ENCODE measurements around the gene RPUSD3.

DNA sequence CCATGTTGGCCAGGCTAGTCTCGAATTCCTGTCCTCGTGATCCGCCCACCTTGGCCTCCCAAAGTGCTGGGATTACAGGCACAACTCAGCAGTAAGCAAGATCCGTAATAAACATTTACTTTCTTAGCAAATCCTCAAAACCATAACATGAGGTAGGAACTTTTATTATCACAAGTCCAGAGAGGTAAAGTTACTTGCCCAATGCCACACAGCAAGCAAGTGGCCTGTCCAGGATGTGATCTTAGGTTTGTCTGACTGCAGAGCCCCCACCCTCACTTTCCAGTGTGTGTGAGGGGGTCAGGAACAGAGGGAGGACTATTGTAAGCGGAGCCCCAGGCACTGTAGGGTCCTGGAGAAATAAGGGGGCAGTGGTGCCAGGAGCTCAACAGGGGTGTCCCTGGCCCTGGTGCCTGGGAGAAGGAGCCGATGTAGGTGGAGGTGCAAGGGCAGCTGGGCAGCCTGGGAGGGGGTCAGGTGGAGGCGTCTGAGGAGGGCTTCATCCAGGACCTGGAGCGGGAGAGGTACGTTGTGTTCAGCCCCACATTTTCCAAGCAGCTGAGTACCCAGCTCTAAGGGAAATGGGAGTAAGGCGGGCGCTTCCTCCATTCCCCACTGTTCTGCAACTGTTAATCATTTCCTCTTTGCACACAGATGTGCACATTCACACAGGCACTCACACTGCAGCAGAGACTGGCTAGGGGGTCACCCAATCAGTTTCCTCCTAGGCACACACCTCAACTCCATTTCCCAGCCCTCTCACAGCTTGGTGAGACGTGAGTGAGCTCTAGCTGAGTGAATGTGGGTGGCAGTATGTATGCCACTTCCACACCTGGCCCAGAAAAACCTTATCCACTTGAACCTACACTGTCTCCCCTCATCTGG lies 5.9 kb downstream of the RPUSD3 start:
- TF ChIP-seq, protein P1, sequence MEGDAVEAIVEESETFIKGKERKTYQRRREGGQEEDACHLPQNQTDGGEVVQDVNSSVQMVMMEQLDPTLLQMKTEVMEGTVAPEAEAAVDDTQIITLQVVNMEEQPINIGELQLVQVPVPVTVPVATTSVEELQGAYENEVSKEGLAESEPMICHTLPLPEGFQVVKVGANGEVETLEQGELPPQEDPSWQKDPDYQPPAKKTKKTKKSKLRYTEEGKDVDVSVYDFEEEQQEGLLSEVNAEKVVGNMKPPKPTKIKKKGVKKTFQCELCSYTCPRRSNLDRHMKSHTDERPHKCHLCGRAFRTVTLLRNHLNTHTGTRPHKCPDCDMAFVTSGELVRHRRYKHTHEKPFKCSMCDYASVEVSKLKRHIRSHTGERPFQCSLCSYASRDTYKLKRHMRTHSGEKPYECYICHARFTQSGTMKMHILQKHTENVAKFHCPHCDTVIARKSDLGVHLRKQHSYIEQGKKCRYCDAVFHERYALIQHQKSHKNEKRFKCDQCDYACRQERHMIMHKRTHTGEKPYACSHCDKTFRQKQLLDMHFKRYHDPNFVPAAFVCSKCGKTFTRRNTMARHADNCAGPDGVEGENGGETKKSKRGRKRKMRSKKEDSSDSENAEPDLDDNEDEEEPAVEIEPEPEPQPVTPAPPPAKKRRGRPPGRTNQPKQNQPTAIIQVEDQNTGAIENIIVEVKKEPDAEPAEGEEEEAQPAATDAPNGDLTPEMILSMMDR (conservative IDR thresholded peaks at IDR 0.05), result no peak
- TF ChIP-seq ZFX (IDR thresholded peaks at IDR 0.05), result no peak

Measured in C4-2B (cell line).